Loucy (cell line): ENCODE measurements around the gene PTGR1.
"Not testable (repeated sequence)": the region's sequence is repeated elsewhere in the genome, so short reads cannot be mapped to it uniquely, and the experiment has no call there.

Experiments used
- H2AFZ ChIP-seq: fragments of 200-600 bp; sonication (generic); 2 replicates; pipeline ENCODE4 v1.6.0; 2016; ENCODE audit warnings: antibody characterized with exemption, mild to moderate bottlenecking, low read length, moderate library complexity
- H3F3A ChIP-seq: fragments of 200-600 bp; 2 replicates; pipeline ENCODE4 v1.6.0; 2016; ENCODE audit warnings: antibody characterized with exemption, low read depth, mild to moderate bottlenecking
- H3K27me3 ChIP-seq: fragments of 200-600 bp; sonication (generic); 2 replicates; pipeline ENCODE4 v1.6.1; 2014; ENCODE audit warnings: low read length, mild to moderate bottlenecking; ENCODE audit not compliant: insufficient read depth, poor library complexity, severe bottlenecking
- H3K36me3 ChIP-seq: fragments of 200-600 bp; sonication (generic); 2 replicates; pipeline ENCODE4 v1.6.1; 2016; ENCODE audit warnings: low read length; ENCODE audit not compliant: insufficient read depth
- H3K4me1 ChIP-seq: fragments of 200-600 bp; sonication (generic); 2 replicates; pipeline ENCODE4 v1.5.1; 2014; ENCODE audit warnings: low read length, mild to moderate bottlenecking; ENCODE audit not compliant: insufficient read depth, poor library complexity, severe bottlenecking
- H3K4me2 ChIP-seq: fragments of 200-600 bp; sonication (generic); 2 replicates; pipeline ENCODE4 v1.6.0; 2014; ENCODE audit warnings: antibody characterized with exemption, low read length, low read depth, mild to moderate bottlenecking; ENCODE audit not compliant: poor library complexity, severe bottlenecking
- H3K4me3 ChIP-seq: fragments of 200-600 bp; sonication (generic); 2 replicates; pipeline ENCODE4 v1.5.1; 2014; ENCODE audit warnings: low read length, mild to moderate bottlenecking, mixed read lengths; ENCODE audit not compliant: poor library complexity, severe bottlenecking
- H3K79me2 ChIP-seq: fragments of 200-600 bp; sonication (generic); 2 replicates; pipeline ENCODE4 v1.6.1; 2014; ENCODE audit warnings: low read length; ENCODE audit not compliant: insufficient read depth
- H3K9ac ChIP-seq: fragments of 200-600 bp; sonication (generic); 2 replicates; pipeline ENCODE4 v1.6.0; 2014; ENCODE audit warnings: mild to moderate bottlenecking, low read depth, low read length, moderate library complexity; ENCODE audit not compliant: poor library complexity, severe bottlenecking
- H3K9me2 ChIP-seq: fragments of 200-600 bp; sonication (generic); replicated peaks from 2 replicates; pipeline ENCODE4 v1.6.1; 2016; ENCODE audit warnings: low read depth, low read length, mixed read lengths
- H3K9me3 ChIP-seq: fragments of 200-600 bp; sonication (generic); 2 replicates; pipeline ENCODE4 v1.6.1; 2014; ENCODE audit warnings: mild to moderate bottlenecking, antibody characterized with exemption, low read length, low read depth; ENCODE audit not compliant: insufficient read depth
- H4K20me1 ChIP-seq: fragments of 200-600 bp; sonication (generic); 2 replicates; pipeline ENCODE4 v1.6.0; 2014; ENCODE audit warnings: antibody characterized with exemption, low read length, mild to moderate bottlenecking; ENCODE audit not compliant: insufficient read depth, poor library complexity, severe bottlenecking
- EZH2phosphoT487 ChIP-seq: fragments of 200-600 bp; IDR thresholded peaks from 2 replicates; pipeline ENCODE4 v1.6.1; 2018; ENCODE audit warnings: antibody characterized with exemption, mild to moderate bottlenecking, moderate library complexity, borderline replicate concordance
- TF ChIP-seq, protein P1 (sequence below): fragments of 200-600 bp; sonication (generic); conservative IDR thresholded peaks from 2 replicates; pipeline ENCODE4 v1.5.1; 2014; ENCODE audit warnings: mild to moderate bottlenecking, antibody characterized with exemption, low read length

PTGR1 gene

DNA sequence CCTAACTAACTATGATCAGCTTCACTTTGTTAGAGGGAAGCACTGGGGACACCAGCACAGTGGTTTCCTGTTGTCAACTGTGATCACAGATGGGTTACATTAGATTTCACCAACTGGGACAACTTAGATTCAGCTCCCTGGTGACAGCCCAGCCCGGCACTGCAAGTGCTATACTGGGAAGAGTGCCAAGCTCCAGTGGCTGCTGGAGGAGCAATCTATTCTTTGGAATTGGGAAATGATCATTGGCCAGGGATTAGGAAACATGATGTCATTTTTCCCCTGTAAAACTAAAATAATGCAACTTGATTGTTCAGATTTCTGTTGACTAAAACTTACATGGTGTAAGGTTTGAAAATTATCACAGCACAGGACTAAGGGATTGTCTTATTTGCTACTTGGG is 33.2 kb downstream of the PTGR1 start:
- H3K9me3 ChIP-seq, result peaks cover 8% of the 10 kb centered on the region; the same call in 1 of the 2 replicates
- TF ChIP-seq, protein P1, sequence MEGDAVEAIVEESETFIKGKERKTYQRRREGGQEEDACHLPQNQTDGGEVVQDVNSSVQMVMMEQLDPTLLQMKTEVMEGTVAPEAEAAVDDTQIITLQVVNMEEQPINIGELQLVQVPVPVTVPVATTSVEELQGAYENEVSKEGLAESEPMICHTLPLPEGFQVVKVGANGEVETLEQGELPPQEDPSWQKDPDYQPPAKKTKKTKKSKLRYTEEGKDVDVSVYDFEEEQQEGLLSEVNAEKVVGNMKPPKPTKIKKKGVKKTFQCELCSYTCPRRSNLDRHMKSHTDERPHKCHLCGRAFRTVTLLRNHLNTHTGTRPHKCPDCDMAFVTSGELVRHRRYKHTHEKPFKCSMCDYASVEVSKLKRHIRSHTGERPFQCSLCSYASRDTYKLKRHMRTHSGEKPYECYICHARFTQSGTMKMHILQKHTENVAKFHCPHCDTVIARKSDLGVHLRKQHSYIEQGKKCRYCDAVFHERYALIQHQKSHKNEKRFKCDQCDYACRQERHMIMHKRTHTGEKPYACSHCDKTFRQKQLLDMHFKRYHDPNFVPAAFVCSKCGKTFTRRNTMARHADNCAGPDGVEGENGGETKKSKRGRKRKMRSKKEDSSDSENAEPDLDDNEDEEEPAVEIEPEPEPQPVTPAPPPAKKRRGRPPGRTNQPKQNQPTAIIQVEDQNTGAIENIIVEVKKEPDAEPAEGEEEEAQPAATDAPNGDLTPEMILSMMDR, result no peak
- TF ChIP-seq EZH2phosphoT487, result no peak
- H3K36me3 ChIP-seq, result no peaks in the 10 kb centered on the region

DNA sequence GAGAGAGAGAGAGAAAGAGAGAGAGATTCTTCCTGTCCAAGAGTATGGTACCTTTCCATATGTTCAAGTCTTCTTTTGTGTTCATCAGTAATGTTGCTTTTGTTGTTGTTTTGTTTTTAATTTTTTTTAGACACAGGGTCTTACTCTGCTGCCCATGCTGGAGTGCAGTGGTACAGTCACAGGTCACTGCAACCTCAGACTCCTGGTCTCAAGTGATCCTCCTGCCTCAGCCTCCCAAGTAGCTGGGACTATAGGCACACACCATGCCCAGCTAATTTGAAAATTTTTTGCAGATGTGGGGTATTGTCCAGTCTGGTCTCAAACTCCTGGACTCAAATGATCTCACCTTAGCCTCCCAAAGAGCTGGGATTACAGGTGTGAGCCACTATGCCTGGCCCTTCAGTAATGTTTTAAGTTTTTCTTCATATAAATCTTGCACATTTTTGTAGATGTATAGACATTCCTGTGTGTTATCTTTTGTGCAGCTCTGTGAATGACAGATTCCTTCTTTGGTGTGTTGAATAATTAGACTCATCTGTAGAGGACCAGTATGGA is 38.2 kb downstream of the PTGR1 start:
- no peak for TF ChIP-seq EZH2phosphoT487
- TF ChIP-seq, protein P1, result no peak
- H3K36me3 ChIP-seq, result no peaks in the 10 kb centered on the region
- no peaks in the 10 kb centered on the region for H3K9me2 ChIP-seq
- no peaks in the 10 kb centered on the region for H3F3A ChIP-seq
- H4K20me1 ChIP-seq, result no peaks in the 10 kb centered on the region
- H3K4me3 ChIP-seq, result no peak overlapping the region
- H3K79me2 ChIP-seq, result no peaks in the 10 kb centered on the region
- no peak overlapping the region for H3K9ac ChIP-seq
- H3K27me3 ChIP-seq, result no peaks in the 10 kb centered on the region
- H3K4me2 ChIP-seq, result no peak overlapping the region
- H2AFZ ChIP-seq, result no peak overlapping the region
- H3K9me3 ChIP-seq, result peaks cover 3% of the 10 kb centered on the region; the same call in 1 of the 2 replicates
- no peaks in the 10 kb centered on the region for H3K4me1 ChIP-seq

More for the DNA sequence above, 33.2 kb downstream of the PTGR1 start:
- no peak overlapping the region for H3K4me2 ChIP-seq
- H3K27me3 ChIP-seq, result no peaks in the 10 kb centered on the region
- H3F3A ChIP-seq, result no peaks in the 10 kb centered on the region
- no peaks in the 10 kb centered on the region for H3K4me1 ChIP-seq
- no peaks in the 10 kb centered on the region for H3K9me2 ChIP-seq
- no peak overlapping the region for H3K4me3 ChIP-seq
- H3K9ac ChIP-seq, result no peak overlapping the region
- no peaks in the 10 kb centered on the region for H4K20me1 ChIP-seq
- H2AFZ ChIP-seq, result no peak overlapping the region
- no peaks in the 10 kb centered on the region for H3K79me2 ChIP-seq

DNA sequence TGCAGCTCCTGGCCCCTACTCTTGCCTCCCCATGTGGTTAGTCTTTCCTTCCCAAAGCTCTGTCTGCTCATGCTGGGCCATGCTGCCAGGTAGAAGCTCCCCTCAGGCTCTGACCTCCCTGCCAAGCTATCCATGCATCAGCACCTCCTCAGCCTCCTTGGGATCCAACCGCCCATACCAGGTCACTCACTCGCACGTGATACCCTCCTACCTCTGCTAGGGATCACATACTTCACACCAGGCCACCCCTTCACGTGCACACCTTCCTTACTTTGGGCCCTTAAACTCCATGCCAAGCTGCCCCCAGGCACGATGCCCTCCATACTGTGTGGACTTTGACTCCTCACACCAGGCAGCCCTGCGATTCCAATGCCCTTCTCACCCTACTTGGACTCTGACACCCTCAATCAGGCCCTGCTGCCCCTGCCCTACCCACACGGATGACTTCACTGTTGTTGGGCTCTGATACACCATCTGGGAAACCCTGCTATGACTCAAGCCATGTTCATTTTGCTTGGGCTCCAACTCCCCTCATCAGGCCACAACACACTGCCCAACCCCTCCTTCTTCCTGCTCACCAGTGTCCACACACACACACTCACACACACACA is 40.3 kb downstream of the PTGR1 start:
- no peaks in the 10 kb centered on the region for H4K20me1 ChIP-seq

DNA sequence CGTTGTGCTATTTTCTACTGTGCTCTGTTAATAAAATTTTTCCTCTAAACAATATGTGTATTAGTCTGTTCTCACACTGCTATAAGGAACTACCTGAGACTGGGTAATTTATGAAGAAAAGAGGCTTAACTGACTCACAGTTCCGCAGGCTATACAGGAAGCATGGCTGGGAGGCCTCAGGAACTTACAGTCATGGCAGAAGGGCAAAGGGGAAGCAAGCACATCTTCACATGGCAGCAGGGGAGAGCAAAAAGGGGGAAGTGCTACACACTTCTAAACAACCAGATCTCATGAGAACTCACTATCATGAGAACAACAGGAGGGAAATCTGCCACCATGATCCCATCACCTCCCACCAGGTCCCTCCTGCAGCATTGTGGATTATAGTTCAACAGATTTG is 44.0 kb downstream of the PTGR1 start:
- not testable (repeated sequence) for H3K9me3 ChIP-seq, H3K4me2 ChIP-seq, H4K20me1 ChIP-seq, H3K4me1 ChIP-seq, H3K4me3 ChIP-seq, H3K27me3 ChIP-seq, H3K79me2 ChIP-seq, H3F3A ChIP-seq, H2AFZ ChIP-seq, H3K36me3 ChIP-seq, H3K9ac ChIP-seq, H3K9me2 ChIP-seq

More for the DNA sequence above, 40.3 kb downstream of the PTGR1 start:
- Histone ChIP-seq H3K9me3 (peaks cover 7% of the 10 kb centered on the region; the same call in 1 of the 2 replicates), H3F3A (no peaks in the 10 kb centered on the region), H3K9me2 (no peaks in the 10 kb centered on the region), H2AFZ (no peak overlapping the region), H3K36me3 (no peaks in the 10 kb centered on the region), H3K4me3 (no peak overlapping the region), H3K79me2 (no peaks in the 10 kb centered on the region), H3K4me1 (no peaks in the 10 kb centered on the region), H3K4me2 (no peak overlapping the region), H3K9ac (no peak overlapping the region), H3K27me3 (no peaks in the 10 kb centered on the region)
- TF ChIP-seq, protein P1, result no peak
- no peak for TF ChIP-seq EZH2phosphoT487
